ENCODE measurements around the gene SHROOM2.

DNA sequence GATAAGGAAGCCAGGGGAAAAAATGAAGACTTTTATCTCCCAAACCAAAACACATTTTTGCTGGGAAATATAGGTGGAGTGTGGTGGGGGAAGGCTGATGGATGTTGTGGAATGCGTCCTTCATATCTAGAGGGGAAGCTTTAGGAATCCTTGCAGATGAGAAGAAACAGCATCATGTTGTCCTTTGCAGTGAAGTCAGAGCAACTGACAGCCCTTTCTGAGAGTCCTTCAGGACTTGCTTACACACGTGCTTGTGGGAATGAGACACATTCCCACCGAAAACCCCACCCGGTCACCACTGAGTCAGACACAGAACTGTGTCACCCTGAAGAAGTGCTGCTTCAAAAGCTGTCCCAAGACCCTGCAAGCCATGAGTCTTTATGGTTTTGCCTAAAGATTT, 81.5 kb downstream of the SHROOM2 start:
- TF ChIP-seq POLR2A (IDR thresholded peaks at IDR 0.05) (no peak), CTCF (IDR thresholded peaks at IDR 0.05) (no peak)

Data from gastroesophageal sphincter (tissue), 3 donors.